ENCODE measurements around the gene HS3ST4. TPM values are rescaled to one million over a fixed set of nuclear protein-coding genes. Genes with fewer than 3 reads are reported as not detected.

Gene HS3ST4
- total RNA-seq, 1 experiment from 2014 or later, result not detected

DNA sequence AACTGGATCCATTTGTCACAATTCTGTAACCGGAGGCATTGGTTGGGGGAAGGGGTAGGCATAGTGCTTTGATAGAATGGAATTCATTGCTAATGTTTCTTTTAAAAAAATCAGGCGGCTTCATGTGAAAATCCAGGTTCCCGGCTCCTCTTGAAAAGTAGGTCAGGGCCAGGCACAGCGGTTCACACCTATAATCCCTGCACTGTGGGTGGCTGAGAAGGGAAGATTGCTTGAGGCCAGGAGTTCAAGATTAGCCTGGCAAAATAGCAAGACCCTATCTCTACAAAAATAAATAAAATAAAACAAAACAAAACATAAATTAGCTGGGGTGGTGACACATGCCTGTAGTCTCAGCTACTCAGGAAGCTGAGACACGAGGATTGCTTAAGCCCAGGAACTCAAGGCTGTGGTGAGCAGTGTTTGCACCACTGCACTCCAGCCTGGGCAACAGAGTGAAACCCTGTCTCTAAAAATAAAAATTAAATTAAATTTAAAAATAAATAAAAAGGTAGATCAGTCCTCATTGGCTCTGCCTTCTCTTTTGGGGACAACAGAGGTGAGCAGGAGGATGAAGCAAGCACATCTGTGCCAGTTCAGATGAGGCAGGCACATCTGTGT is 466.5 kb downstream of the HS3ST4 start:
- DNase-seq (ENCODE audit: low read depth, low spot score) (no peak), ATAC-seq (no peak)
- H3K27ac ChIP-seq (ENCODE audit: low read depth, low read length), result no peak overlapping the region
- H3K27me3 ChIP-seq (ENCODE audit: insufficient read depth, low read length), result no peaks in the 10 kb centered on the region
- ChIA-PET POLR2A (no interaction called here), CTCF (no interaction called here), RAD21 (ENCODE audit: low non-redundant PET in 1 of 2, low total read pairs in 2 of 2, uncharacterized antibody in 2 of 2, unreplicated experiment in 2 of 2) (no interaction called here)
- peaks cover 5 to 9% of the 10 kb centered on the region in 2 experiments; a peak in 2 of 4 replicates for H3K9me3 ChIP-seq (ENCODE audit: control insufficient read depth in 1 of 2, insufficient read depth in 1 of 2, low read depth in 1 of 2, low read length in 2 of 2)
- intact Hi-C loops (cut with micrococcal nuclease), result no loop called here
- no TSS peak for BruUV-seq (replicated peaks)
- H3K79me2 ChIP-seq (ENCODE audit: insufficient read depth, low read length), result no peaks in the 10 kb centered on the region
- no peak overlapping the region for H2AFZ ChIP-seq (ENCODE audit: low read depth, low read length, poor library complexity, severe bottlenecking)
- no peaks in the 10 kb centered on the region; a peak in 1 of 4 replicates for H3K36me3 ChIP-seq (ENCODE audit: control insufficient read depth in 1 of 2, insufficient read depth in 2 of 2, low read length in 2 of 2)
- H3K4me1 ChIP-seq (ENCODE audit: control insufficient read depth in 1 of 2, insufficient read depth in 2 of 2, low read length in 2 of 2), result no peaks in the 10 kb centered on the region
- H3K4me3 ChIP-seq (replicated peaks in 1 of 2; ENCODE audit: low read depth in 1 of 2, low read length in 2 of 2), result no peak overlapping the region
- no peak overlapping the region for H3K4me2 ChIP-seq (ENCODE audit: low read length)
- H3K9me2 ChIP-seq (ENCODE audit: insufficient read depth), result no peaks in the 10 kb centered on the region
- TF ChIP-seq SIN3A (IDR thresholded peaks at IDR 0.05; ENCODE audit: low read depth), result no peak
- no peak for TF ChIP-seq FOSL1 (IDR thresholded peaks at IDR 0.05; ENCODE audit: low read depth)
- no peak for TF ChIP-seq RAD21 (IDR thresholded peaks at IDR 0.05; ENCODE audit: low read depth)
- no peak overlapping the region for H3K9ac ChIP-seq (ENCODE audit: low read length)
- H4K20me1 ChIP-seq (ENCODE audit: insufficient read depth), result no peaks in the 10 kb centered on the region

DNA sequence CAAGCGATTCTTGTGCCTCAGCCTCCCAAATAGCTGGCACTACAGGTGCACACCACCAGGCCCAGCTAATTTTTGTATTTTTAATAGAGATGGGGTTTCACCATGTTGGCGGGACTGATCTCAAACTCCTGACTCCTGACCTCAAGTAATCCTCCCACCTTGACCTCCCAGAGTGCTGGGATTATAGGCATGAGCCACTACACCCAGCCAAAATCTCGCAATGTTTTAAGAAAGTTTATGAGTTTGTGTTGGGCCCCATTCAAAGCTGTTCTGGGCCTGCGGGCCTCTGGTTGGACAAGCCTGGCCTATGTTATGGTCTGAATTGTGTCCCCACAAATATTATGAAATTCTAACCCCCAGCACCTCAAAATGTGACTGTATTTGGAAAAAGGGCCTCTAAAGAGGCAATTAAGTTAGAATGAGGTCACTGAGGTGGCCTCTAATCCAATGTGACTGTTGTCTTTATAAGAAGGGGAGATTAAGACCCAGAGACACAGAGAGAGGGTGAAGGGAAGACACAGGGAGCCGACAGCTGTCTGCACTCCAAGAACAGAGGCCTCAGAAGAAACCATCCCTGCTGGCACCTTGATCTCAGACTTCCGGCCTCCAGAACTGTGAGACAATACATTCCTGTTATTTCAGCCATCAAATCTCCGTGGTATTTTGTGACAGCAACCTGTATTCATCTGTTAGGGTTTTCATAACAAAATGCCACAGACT is 469.9 kb downstream of the HS3ST4 start:
- H3K27ac ChIP-seq (ENCODE audit: low read depth, low read length), result no peak overlapping the region
- H3K4me2 ChIP-seq (ENCODE audit: low read length), result no peak overlapping the region
- no peaks in the 10 kb centered on the region for H3K27me3 ChIP-seq (ENCODE audit: insufficient read depth, low read length)
- H3K36me3 ChIP-seq (ENCODE audit: control insufficient read depth in 1 of 2, insufficient read depth in 2 of 2, low read length in 2 of 2), result no peaks in the 10 kb centered on the region
- DNase-seq (ENCODE audit: low read depth, low spot score), result no peak
- BruUV-seq (replicated peaks), result no TSS peak
- no peak overlapping the region for H3K4me3 ChIP-seq (replicated peaks in 1 of 2; ENCODE audit: low read depth in 1 of 2, low read length in 2 of 2)
- POLR2A ChIA-PET, result no interaction called here
- H3K9me3 ChIP-seq (ENCODE audit: control insufficient read depth in 1 of 2, insufficient read depth in 1 of 2, low read depth in 1 of 2, low read length in 2 of 2), result peaks cover 5 to 9% of the 10 kb centered on the region in 2 experiments; a peak in 2 of 4 replicates
- no peak overlapping the region for H2AFZ ChIP-seq (ENCODE audit: low read depth, low read length, poor library complexity, severe bottlenecking)
- TF ChIP-seq SIN3A (IDR thresholded peaks at IDR 0.05; ENCODE audit: low read depth), result no peak
- H4K20me1 ChIP-seq (ENCODE audit: insufficient read depth), result no peaks in the 10 kb centered on the region
- RAD21 ChIA-PET (ENCODE audit: low non-redundant PET in 1 of 2, low total read pairs in 2 of 2, uncharacterized antibody in 2 of 2, unreplicated experiment in 2 of 2), result no interaction called here
- H3K4me1 ChIP-seq (ENCODE audit: control insufficient read depth in 1 of 2, insufficient read depth in 2 of 2, low read length in 2 of 2), result no peaks in the 10 kb centered on the region
- H3K9ac ChIP-seq (ENCODE audit: low read length), result no peak overlapping the region
- ATAC-seq, result no peak
- intact Hi-C loops (cut with micrococcal nuclease), result no loop called here
- CTCF ChIA-PET, result no interaction called here
- H3K9me2 ChIP-seq (ENCODE audit: insufficient read depth), result no peaks in the 10 kb centered on the region
- H3K79me2 ChIP-seq (ENCODE audit: insufficient read depth, low read length), result no peaks in the 10 kb centered on the region

All from HCT116 (cell line).